Raji (cell line): ENCODE data around the gene WNT16.

Experiments used
- POLR2A ChIP-seq: IDR thresholded peaks from 2 replicates; pipeline ENCODE4 v1.6.1; 2011; ENCODE audit warnings: low read depth, low read length, control low read depth; ENCODE audit not compliant: insufficient read depth

The WNT16 gene, protein sequence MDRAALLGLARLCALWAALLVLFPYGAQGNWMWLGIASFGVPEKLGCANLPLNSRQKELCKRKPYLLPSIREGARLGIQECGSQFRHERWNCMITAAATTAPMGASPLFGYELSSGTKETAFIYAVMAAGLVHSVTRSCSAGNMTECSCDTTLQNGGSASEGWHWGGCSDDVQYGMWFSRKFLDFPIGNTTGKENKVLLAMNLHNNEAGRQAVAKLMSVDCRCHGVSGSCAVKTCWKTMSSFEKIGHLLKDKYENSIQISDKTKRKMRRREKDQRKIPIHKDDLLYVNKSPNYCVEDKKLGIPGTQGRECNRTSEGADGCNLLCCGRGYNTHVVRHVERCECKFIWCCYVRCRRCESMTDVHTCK

DNA sequence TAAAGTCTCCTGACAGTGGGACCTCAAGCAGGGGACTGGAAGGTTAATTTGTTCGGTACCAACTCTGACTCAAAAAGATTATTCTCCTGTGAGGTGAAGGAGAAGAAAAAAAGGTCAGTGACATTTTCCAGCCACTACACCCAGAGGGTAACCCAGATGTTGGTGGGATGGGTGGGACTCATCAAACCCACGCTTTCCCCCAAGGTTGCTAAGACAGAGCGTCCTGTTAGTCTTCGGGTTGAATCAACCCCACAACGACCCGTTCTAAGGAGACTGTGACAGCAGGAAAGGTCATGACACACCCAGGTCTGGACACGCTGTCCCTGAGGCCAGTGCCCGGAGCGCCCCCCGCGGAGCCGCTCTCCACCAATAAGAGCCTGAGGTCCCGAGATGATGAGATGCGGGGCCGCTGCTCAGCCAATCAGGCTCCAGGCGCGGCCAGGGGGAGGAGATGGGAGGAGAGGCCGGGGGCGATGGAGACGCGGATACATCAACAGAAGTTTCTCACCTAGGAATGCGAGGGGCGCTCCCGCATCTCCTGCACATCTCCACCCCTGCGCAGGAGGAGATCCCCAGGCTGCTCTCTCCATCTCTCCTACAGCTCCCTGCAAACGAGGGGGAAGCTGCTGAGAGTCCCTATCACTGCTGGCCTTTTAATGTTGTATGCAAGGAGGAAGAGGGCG, at the start of gene WNT16:
WNT16 (plus strand) TSS at position 493 of the 683 bp plus-strand sequence. CDS start 293 bp downstream, outside the sequence.
- TF ChIP-seq POLR2A: no peak

DNA sequence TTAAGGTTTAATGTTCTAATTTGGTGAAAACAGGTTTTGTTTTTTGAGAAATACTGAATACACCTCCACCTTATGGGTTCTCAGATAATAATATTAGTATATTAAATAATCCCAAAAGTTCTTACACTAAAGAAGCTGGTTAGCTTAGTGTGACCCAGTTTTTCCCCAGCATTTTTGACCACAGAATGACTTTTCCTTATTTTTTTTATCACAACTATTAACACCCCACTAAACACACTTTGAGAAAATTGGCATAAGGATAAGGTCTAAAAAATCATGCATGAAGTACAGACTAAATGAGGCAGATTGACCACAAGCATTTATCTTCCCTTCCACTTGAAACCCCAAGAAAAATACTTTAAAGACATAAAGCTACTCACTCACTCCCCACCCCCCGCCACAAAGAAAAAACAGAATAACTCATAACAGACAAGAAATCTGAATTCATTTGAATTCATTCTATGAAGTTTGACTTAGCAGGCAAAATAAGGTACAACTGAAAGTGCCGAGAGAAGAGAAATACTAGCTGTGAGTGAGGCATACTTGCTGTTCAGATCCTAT, 49.7 kb upstream of the WNT16 start:
- TF ChIP-seq POLR2A: no peak

DNA sequence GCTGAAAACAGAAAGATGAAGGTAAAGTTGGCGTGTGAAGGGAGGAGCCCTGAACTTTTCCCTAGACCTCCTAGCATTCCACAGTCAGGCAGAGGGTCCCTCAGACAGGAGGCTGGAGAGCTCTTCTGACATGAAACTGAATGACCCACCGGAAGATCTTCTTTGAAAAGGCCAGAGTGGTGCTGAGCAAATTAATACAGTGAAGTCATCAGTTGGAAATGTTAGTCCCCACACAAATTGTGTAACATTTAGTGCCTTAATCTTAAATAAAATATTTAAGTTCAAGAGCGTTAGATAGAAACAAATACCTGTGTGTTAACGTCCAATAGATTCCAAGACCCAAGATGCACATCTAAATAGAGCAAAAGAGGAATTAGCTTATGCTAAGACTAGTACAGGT, 49.0 kb upstream of the WNT16 start:
- TF ChIP-seq POLR2A: no peak

DNA sequence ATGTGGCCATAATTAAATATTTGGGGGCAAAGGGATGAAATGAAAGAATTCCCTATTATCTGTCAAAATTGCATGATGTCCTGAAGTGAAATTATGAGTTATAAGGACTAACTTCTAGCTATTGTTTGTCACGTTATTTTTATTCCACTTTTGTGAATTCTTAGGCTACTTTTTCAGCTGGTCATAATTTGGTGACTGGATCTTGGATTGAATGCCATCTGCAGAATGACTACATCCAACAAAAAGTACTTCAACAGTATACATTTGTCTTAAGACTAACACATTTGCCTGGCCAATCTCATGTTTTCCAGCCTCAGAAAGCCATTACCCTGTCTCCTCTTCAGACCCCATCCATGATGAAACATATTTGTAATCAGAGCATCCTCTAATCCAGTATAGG, 48.1 kb upstream of the WNT16 start:
- no peak for TF ChIP-seq POLR2A

DNA sequence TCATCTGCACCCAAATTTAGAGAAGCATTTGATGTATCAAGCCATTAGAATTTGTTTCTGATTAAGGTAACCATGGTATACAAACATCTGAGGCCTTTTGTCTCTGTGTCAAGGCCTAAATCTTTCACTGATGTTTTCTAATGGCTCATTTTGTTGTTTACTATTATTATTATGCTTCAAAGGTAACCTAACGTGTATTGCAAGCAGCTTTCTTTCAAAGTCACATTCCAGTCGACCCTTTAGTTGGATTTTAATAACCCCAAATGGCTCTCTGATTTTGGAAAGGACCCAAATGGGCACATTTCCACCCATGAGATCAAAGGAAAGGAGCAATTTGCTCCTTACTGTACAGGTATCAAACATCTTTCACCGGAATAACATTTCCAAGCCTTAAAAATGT, 46.7 kb upstream of the WNT16 start:
- no peak for TF ChIP-seq POLR2A

DNA sequence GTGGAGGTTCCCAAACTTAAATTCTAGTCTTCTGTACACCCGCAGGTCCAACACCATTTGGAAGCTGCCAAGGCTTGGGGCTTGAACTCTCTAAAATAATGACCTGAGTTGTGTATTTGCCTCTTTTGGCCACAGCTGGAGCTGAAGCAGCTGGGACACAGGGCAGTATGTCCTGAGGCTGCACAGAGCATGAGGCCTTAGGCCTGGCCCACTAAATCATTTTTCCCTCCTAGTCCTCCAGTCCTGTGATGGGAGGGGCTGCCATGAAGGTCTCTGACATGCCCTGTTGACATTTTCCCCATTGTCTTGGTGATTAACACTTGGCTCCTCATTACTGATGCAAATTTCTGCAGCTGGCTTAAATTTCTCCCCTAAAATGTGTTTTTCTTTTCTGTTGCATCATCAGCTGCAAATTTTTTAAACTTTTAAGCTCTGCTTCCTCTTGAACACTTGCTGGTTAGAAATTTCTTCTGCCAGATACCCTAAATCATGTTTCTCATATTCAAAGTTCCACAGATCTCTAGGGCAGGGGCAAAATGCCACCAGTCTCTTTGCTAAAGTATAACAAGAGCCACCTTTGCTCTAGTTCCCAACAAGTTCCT, 43.6 kb upstream of the WNT16 start:
- TF ChIP-seq POLR2A: no peak

DNA sequence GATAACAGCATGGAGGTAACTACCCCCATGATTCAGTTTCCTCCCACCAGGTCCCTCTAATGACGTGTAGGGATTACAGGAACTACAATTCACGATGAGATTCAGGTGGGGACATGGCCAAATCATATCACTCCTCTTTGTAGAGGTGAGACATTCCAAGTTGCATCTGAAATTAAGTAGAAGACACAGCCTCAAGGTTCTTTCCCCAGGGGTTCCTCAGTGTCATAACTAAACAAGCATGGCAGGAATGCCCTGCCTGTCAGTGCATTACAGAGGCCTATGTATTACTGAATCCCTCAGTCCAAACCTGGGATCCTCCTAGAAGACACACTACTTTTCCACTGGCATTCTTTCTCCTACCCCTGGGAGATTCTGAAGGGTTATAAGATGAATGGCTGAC, 42.6 kb upstream of the WNT16 start:
- TF ChIP-seq POLR2A: no peak

DNA sequence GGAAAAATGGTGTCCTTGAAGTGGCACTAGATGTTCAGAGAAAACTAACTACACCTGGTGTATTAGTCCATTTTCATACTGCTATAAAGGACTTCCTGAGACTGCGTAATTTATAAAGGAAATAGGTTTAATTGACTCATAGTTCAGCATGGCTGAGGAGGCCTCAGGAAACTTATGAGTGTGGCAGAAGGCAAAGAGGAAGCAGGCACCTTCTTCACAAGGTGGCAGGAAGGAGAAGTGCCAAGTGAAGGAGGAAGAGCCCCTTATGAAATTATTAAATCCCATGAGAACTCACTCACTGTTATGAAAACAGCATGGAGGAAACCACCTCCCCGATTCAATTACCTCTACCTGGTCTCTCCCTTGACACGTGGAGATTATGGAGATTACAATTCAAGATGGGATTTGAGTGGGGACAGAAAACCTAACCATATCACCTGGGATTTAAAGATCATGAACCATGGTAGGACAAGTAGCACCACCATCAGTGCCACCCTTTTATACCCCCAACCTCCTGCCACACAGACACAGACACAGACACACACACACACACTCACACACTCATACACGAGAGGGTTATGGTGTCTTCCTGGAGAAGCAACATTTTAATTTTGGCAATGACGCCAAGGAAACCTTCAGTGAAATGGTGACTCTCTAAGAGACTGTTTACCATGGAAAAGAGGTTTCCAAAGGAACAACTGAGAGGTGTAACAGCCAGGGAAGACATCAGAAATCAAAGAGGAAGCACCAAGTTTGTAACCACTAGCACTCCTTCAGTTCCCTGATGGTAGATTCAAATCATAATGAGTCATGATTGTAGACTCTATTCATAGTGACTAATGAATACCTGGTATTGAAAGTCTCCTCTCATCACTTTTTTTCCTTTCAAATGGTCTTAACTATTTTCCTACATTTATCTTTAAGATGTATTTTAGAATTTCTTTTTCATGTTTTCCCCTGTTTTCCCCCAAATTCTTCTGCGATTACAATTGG, 41.8 kb upstream of the WNT16 start:
- TF ChIP-seq POLR2A: no peak

DNA sequence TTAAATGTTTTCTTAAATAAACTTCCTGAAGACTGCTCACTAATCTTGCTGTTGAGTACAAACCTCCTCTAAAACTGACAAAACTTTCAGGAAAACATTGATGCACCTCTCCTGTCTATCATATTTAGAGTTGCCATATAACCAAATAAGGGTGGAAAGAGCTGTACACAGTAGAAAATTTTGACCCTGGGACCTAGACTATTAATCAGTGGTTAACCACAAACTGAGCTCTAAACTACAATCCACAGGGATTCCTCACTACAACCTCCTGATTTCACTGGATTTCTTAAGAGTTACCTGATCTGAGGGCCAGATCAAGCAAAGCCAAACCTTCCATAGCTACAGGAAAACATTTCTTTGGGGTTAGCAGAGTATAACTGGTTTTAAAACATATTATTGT, 39.9 kb upstream of the WNT16 start:
- TF ChIP-seq POLR2A: no peak

DNA sequence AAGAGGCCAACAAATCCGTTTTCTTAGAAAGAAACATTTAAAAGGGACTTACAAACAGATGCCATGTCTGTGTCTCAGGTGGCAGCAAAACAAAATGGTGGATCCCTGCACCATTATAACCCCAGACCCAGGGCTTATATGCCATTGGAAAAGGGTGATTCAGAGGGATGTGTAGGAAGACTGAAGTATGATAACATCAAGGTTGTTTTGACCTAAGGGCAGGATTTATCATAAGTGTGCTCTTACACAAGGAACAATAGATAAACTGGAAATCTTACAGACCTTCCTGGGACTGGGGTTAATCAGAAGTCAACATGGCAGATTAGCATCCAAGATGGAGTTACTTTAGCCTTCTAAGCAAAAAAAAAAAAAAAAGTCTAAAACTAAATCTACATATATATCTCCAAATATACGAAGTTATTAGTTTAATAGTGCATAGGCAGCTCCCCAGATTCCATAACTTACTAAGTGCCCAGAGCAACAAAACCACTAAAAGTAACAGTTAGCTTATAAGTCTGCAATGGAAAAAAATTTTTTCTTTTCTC, 34.3 kb upstream of the WNT16 start:
- TF ChIP-seq POLR2A: no peak

DNA sequence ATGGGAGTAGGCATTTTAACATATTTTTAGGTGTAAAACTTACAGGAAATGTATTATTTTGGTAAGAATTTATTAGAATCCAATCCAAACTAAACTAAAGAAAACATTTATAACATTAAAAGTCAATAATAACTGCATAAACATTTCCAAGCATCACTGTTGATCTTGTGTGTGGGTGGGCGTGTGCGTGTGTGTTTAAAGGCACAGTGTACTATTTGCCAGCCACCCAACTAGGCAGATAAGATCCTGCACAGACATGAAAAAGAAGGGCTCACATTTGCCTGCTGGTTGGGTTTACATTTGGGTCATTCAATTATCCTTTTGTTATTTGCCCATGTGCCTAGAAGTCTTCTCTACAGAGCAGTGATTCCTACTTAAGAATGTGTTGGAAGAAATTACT, 31.0 kb upstream of the WNT16 start:
- TF ChIP-seq POLR2A: no peak

DNA sequence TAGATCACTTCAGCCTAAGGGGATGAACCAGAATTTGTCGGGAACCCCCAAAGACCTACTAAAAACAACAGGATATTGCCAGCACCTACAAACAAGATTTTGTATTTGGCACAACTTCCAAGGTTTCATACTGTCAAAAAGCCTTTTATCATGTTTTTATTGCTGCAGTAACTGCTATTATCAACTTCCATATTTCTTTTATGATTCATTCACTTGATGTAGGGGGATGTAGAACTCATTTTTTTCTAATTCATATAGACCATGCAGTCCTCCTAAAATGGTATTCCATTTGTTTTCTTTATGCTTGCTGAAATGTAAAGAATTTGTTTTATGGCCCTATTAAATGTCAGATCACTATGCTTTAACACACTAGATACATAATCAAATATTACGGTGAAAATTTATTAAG, 30.0 kb upstream of the WNT16 start:
- TF ChIP-seq POLR2A: no peak

DNA sequence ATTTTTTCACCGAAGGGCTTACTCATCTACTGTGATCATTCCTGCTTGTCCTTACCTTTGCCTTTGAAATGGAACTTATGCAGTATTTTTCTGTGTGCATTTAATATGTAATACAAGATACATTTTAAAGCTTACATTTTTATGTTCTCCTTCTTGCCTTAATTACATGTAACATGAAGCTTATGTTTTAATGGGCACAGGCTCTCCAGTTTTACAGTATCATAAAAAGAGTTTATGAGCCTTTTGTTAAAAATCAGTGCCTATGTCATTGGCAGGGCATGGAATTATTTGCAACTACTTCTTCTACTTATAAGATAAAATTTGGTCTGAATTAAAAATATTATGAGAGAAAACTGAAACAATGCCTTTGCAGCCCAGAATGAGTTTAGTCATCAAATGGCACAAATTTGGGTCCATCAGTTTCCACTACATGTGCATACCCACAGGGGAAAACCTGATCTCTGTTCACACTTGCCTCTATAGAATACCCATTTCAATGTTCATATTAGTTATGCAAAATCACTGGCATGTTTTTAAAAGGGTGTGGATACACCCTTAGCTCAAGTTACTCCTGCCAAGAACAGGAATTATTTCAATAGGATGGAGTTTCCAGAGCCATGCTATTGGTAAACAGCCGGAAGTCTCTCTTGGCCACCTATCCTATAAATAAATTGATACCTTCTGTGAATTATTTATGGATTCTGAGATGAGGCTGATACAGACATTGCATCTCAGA, 27.9 kb upstream of the WNT16 start:
- no peak for TF ChIP-seq POLR2A

DNA sequence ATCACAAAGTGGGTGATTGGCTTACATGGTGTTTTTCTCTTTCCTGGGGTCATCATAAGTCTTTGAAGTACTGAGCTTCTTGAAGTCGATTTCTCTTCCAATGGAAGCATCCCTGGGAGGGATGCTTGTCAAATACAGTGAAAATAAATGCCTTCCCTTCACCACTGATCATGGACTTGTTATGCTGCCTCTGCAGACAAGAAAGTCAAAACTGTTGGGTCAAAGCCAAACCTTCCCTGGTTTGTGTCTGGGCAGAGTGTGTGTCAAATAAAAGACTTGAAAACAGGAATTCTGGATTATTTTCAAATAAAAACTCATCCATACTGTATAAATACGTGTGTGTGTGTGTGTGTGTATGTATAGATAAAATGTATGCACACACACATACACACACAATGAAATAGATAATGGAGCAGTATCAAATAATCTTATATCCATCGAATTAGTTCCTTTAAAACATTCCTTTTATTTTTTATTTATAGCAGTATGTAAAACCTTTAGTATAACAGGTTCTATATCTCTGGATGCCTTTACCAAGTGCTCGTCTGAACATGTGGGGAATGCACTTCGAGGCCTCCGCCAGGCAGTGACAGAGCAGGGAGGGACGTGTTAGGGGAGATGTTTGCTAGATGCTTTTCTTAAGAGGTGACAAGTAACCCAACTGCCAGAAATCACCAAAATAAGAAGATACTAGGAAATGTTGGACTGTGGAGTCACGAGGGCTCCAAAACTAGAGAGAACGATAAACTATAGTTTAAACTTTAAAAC, 27.2 kb upstream of the WNT16 start:
- TF ChIP-seq POLR2A: no peak
